Measurements from ENCODE around the gene MAJIN. TPM values are rescaled to one million over a fixed set of nuclear protein-coding genes. Genes with fewer than 3 reads are reported as not detected.
A peak's percentile ranks its signal among the peaks of the same experiment; 100 is the strongest.

MAJIN gene
- total RNA-seq, 2 donors from 2014 or later, result not detected

DNA sequence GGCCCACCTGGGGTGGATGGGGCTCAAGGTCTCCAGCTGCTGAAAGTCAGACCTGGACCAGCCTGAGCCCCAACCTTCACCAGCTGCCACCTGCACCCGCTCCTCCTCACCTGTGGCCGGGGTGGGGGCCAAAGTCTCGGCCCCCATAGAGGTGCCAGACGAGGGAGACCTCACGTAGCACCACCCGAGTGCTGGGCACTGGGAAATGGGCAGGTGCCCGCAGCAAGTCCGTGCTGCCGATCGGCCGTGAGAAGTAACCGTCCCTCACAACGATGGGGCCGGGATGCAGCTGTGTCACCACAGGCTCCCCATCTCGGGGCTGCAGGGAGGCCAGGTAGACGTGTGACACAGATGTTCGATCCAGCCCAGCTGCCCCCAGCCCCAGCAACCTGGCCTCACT, 71.1 kb downstream of the MAJIN start:
- ATAC-seq (no peak), DNase-seq (no peak)
- intact Hi-C loops (cut with DNase I, micrococcal nuclease), result no loop called here

DNA sequence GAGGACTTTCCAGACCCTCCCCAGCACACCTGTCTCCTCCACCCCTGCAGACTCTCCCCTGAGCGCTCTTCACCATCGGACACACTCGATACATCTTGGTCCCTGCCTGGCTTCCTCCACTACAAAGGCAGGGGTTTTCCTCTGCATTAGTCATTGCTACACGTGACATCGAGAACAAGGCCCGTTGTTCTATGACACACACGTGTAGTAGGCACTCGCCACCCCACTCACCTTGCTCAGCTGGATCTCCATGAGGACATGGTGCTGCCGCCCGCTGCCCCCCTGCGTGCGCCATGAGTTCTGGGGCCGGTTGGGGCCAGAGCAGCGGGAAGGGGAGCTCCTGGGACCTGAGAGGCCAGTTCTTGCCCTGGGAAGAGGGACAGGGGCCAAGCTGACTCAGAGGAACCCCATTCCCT, 71.6 kb downstream of the MAJIN start:
- no peak for DNase-seq
- intact Hi-C loops (cut with DNase I, micrococcal nuclease), result no loop called here
- no peak for ATAC-seq

DNA sequence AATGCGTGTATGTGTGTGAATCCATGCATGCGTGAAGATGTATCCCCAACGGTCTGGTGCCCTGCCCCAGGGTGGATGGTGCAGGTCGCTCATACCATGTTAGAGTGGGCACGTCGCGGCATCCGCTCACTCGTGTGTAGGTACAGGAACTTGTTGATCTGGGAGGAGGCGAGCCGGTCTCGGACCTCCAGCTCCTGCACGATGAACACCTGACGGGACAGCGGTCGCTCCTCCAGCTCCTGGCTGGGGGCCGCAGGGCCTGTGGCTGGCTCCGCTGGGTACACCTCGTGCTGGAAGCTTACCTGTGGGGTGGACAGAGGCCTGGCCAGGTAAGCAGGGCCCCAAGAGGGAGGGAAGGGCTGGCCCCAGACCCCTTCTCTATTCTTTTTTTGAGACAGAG, 73.4 kb downstream of the MAJIN start:
- ATAC-seq (no peak), DNase-seq (no peak)
- intact Hi-C loops (cut with DNase I, micrococcal nuclease), result no loop called here

DNA sequence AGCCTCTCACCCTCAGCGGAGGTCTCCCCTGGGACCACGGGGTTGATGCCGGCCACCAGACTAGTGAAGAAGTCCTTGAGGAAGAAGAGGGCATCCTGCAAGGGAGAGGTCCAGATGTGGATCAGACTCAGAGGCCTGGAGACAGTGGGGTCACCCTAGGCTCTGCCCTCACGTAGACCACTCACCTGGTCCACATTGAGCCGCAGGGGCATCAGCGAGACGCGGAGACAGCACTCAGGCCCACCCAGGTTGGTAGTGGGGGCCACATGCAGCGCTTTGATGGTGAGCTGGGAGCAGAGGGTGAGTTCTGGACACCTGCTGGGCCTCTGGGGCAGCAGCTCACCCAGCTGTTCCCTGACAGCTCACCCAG, 73.8 kb downstream of the MAJIN start:
- no peak for ATAC-seq
- intact Hi-C loops (cut with DNase I, micrococcal nuclease), result no loop called here
- DNase-seq, result no peak

DNA sequence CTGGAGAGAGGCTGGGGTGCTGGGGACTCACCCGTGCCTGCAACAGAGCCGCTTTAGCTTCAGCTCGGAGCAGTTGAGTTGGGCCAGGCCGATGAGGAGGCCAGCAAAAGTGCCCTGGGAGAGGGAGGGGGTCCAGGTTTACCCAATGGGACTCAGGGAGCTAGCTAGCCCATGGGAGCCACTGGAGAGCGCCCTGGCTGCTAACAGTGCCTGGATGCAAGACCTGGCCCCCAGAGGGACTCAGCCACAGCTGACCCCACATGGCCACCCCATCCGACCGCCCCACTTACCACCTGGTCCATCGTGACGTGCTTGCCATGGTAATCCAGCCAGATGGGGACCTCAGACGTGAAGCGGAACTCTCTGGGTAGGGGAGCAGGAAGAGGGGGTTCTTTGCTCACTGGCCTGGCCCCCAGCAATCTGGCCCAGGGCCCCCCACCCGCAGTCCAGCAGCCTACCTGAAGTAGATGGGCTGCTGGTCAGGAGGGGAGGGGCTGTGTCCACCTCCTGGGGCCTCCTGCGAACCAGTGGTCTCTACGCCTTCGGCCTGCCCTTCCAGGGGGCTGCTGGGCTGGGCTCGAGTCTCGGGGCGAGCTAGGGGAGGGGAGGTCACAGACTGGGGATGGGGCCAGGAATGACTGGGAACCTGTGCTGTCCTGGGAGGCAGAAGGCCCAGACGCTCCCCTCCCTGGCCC, 74.4 kb downstream of the MAJIN start:
- ATAC-seq (no peak), DNase-seq (no peak)
- intact Hi-C loops (cut with DNase I, micrococcal nuclease), result no loop called here

DNA sequence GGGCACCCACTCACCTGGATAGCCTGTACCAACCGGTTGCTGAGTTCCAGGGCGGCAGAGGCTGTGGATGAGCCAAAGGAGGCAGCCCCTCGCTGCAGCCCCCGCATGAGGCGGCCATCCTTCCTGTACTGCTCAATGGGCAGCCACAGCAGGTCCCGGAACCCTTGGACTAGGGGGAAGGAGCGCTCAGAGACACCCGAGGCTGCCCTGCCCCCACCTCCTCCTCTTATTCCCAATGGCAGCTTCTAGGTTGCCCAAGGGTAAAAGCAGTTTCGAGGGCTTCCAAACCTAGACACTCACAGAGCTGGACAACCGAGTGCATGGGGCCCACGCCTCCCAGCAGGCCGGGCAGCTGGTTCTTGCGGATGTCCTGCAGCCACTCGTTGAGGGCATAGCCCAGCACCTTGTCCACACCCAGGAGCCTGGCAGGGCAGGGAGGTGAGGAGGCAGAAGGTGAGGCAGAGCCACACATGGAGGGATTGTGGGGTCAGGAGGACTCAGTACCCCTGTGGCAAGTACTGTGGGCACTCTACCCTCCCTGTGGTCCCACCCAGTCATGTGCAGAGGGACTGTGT, 75.4 kb downstream of the MAJIN start:
- intact Hi-C loops (cut with DNase I, micrococcal nuclease), result no loop called here
- DNase-seq (no peak), ATAC-seq (no peak)

DNA sequence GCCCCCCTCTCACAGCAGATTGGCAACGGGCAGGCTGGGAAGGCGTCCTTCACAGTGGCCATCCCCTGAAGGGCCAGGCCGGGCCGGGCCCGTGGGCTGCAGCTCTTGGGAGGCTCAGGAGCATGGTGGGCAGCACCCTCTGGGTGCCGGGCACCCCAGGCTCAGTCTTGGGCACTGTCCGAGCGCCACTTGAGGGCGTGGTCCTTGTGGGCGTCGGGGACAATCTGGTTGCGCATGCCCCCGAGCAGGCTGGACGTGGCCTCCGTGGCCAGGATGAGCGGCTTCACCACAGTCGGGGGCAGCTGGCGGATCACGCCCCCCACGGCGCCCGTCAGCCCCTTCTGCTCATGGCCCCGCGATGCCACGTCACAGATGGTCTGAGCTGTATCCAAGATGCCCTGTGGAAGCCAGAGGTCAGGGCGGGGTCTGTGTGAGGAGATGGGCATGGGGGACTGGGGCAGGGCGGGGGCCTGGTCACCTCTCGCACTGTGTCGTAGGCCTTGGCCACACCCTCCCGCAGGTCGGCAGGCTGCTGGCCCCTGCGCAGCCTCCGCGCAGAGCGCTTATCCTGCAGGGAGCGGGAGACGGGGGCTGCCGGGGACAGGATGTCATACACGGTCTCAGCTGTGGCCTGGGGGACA, 77.0 kb downstream of the MAJIN start:
- ATAC-seq (no peak), DNase-seq (no peak)
- intact Hi-C loops (cut with DNase I, micrococcal nuclease), result loop anchor here (2.0 to 5.0 kb wide), 2 partner anchors 48 kb away; no protein-coding TSS in a partner anchor

DNA sequence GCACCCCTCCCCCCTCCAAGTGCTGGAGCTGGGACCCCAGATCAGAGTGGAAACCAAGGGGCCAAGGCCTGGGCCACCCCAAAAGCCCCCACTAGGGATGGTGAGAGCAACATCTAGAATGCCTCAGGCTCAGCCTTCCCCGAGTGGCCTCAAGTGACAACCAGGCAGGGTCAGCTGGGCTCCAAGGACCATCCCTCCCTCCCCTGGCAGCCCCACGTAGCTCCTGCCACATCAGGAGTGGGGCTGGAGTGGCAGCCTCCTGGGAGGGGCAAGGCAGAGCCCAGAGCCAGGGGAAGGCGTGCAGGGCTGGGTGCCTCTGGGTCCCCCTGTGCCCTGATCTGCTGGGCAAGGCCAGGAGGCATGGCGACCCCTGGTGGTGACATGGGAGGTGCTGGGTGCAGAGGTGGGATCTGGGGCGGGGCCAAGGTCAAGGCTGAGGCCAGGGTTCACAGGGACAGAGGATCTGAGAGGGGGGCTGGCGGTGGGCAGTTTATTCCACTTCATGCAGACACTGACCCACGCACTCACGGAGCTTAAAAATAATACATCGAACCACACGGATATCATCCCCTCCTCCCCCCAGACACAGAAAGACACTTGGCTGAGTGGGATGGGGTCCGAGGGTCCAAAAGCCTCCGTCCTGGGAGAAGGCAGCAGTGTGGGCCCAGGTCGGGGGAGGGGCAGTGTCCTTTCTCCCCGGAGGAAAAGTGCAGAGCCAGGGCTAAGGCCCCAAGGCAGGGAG, 77.7 kb downstream of the MAJIN start:
- intact Hi-C loops (cut with DNase I, micrococcal nuclease), result loop anchor here (2.0 to 5.0 kb wide), 2 partner anchors 47 kb away; no protein-coding TSS in a partner anchor
- DNase-seq, result peak; percentile 91 to 99
- ATAC-seq, result peak; percentile 50

DNA sequence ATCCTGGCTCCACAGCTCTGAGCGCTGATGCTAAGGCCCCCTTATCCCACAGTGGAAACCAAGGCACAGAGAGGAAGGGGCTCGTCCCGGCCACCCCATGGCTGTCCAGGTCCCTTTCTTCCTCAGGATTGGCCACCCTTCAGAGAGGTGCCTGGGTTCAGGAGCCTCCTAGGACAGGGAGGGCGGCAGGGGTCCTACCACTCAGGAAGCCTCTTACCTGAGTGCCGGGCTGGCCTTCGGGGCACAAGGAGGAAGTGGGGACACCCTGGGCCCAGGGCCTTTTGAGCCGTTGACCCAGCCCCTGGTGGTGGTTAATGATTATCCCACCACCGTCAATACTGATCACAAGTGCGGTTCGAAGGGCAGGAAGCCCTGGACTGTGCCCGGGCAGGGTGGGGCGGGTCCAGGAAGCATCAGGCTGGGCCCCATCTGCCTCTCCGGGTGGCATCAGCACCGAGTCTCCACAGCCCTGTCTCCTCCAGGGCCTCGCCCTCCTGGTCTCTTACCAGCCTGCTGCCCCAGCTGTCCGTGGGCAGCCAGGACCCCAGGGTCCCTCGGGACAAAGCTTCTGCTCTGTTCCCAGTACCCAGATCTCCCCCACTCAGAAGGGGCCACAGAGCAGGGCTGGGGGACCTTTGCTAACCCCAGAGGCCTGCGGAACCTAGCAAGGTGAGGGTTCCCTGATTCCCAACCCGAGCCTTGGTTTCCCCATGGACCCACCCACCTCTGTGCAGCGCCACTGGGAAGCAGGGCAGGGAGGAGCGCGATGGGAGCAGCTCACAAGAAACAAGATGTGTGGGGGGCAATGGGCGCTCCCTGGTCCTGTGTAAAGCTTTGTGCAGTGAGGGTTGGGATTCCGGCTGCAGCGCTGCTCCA, 78.5 kb downstream of the MAJIN start:
- peak; percentile 56 for ATAC-seq
- intact Hi-C loops (cut with DNase I, micrococcal nuclease), result loop anchor here (2.0 to 5.0 kb wide), 2 partner anchors 46 to 47 kb away; no protein-coding TSS in a partner anchor
- peak; percentile 91 to 94 for DNase-seq

DNA sequence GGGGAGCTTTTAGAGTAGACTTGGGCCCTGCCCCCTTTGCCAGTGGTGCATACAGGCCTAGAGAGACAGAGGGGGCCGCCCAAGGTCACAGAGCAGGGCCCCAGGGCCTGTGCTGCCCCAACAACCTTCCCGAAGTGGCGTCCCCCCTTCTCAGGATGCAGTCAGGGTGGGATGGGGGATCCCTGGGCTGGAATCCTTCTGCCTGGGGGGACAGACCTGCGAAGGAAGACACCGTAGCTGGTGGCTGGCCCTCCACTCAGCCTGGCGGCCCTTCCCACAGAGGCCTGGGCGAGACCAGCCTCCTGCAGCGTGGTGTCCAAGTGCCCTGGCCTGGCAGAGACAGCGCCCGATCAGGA, 79.1 kb downstream of the MAJIN start:
- intact Hi-C loops (cut with DNase I, micrococcal nuclease), result loop anchor here in 1 of 2 donors (5.0 kb wide), 1 partner anchor 46 kb away; no protein-coding TSS in a partner anchor

DNA sequence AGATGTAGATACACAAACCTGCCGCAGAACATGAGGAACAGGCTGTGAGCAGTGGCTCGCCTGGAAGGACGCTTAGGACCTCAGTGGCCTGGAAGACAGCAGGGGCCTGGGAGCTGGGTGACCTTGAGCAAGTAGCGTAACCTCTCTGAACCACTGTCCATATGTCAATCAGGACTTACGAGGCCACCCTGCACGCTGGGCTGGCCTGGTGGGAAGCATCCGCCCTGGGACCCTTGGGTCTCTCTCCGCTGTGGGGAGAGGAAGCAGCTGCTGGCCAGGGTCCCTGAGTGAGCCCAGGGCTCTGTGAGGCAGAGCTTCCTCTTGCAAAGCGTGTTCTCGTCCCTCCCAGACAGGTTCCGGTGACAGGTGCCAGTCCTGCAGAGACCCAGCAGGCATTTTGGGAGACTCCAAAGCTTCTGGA, 79.5 kb downstream of the MAJIN start:
- no peak for ATAC-seq
- intact Hi-C loops (cut with DNase I, micrococcal nuclease), result loop anchor here in 1 of 2 donors (5.0 kb wide), 1 partner anchor 45 kb away; no protein-coding TSS in a partner anchor
- DNase-seq, result no peak

More for the DNA sequence above, 79.1 kb downstream of the MAJIN start:
- no peak for DNase-seq
- ATAC-seq, result no peak

DNA sequence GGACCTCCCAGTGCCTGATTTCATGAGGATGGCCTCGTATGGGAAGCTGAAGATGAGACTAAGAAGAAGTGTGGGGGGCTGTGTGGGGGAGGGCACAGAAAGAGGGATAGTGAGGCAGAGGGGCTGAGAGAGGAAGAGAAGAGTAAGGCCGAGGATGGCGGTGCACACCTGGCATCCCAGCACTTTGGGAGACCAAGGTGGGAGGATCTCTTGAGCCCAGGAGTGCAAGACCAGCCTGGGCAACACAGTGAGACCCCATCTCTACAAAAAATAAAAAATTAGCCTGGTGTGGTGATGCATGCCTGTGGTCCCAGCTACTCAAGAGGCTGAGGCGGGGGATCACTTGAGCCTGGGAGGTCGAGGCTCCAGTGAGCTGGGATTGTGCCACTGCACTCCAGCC, 80.0 kb downstream of the MAJIN start:
- DNase-seq (no peak), ATAC-seq (no peak)
- intact Hi-C loops (cut with DNase I, micrococcal nuclease), result loop anchor here in 1 of 2 donors (5.0 kb wide), 1 partner anchor 45 kb away; no protein-coding TSS in a partner anchor

DNA sequence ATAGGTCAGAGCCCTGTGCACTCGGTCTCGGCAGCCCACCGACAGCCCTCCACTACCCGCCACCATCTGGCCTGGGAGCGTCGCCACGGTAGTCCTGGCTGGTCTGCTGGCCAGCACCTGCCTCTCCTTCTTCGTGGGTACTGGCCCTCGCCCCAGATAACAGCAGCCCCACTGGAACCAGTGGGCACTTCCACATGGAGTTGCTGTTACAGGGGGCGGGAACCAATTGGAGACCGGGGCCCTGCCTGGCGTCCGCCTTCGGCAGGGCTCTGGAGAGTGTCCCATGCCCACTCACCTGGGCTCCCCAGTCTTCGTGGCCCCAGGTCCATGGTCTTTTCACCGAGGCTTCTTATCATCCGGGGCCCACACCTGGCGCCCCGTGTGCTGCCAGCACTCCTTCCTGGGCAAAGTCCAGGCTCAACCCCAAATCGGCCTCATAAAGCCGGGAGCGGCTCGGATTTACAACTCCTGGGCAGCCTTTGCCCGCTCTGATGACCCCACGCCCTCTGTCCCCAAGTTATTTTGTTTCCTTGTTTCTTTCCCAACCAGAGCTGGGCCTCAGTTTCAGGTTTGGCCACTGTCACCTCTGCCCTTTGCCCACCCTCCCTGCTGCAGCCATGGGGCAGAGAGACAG, 80.6 kb downstream of the MAJIN start:
- peak; percentile 37 for ATAC-seq
- DNase-seq, result peak; percentile 87 to 92
- intact Hi-C loops (cut with DNase I, micrococcal nuclease), result loop anchor here in 1 of 2 donors (5.0 kb wide), 1 partner anchor 44 kb away; no protein-coding TSS in a partner anchor

DNA sequence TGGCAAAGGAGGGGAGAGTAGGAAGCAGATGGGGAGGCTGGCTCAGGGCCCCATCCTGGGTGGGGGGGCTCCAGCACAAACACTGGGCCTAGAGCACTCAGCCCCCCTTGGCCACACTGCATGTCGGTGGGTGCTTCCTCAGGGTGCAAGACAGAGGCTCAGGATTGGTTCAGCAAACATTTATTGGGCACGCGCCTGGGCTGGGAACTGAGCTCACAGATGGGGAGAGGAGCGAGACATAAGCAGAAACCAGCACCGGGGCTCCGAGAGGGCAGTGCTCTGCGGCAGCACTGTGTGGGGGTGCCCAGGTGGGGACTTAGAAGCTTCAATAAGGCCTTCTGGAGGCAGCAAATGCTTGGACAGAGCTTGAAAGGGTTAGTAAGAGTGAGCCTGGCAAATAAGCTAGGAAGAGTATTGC, 81.4 kb downstream of the MAJIN start:
- no peak for ATAC-seq
- intact Hi-C loops (cut with DNase I, micrococcal nuclease), result loop anchor here in 1 of 2 donors (5.0 kb wide), 1 partner anchor 43 kb away; no protein-coding TSS in a partner anchor
- peak in 1 of 2 donors; percentile 32 for DNase-seq

DNA sequence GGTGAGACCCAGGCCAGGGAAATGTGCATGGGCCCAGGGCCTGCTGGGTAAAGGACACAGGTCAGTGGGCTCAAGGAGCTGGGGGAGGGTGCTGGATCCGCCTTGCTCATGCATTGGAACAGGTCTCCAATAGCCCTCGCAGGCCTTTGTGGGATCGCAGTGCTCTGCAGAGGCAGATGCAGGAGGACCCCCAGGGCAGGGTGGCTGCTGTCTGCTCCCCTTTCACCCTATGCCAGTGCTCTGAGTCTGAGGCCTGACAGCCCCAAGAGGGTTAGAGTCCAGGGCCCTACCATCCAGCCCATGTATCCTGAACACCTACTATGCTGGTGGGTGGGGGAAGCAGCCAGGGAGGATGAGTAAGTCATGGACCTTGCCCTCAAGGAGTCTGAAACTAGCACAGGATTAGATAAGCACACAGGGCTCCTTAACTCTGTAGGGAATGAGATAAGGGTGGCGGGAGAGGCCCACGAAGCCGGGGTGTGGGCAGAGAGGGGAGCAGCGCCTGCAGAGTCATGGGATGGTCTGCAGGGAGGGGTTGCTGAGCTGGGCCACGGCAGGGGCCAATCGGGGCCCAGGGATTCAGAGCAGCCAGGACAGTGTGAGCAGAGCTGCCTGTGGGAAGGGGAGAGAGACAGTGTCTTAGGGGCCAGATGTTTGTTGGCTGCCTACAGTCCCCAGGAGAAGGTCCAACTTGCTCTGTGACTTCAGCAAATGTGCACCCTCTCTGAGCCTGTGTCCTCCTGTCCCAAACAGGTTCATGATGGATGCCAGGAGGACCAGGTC, 83.0 kb downstream of the MAJIN start:
- DNase-seq, result peak; percentile 71 to 88
- peak; percentile 36 for ATAC-seq
- intact Hi-C loops (cut with DNase I, micrococcal nuclease), result no loop called here

DNA sequence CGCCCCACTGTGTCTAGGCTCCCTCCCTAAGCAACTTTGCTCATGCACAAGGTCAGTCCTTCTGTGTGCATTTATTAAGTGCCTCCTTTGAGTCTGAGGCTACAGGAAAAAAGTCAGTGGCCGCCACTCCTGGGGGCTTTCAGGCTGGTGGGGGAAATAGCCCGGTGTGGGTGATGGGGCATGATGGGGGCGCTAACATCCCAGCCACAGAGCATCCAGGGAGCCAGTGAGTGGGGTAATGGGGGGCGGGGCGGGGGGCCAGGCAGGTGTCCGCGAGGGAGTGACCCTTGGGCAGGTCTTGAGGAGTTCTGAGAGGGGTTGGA, 83.5 kb downstream of the MAJIN start:
- ATAC-seq, result no peak
- intact Hi-C loops (cut with DNase I, micrococcal nuclease), result no loop called here
- DNase-seq, result no peak

All from left colon (tissue), 2 donors.